ENCODE results near the gene PPFIBP2.

DNA sequence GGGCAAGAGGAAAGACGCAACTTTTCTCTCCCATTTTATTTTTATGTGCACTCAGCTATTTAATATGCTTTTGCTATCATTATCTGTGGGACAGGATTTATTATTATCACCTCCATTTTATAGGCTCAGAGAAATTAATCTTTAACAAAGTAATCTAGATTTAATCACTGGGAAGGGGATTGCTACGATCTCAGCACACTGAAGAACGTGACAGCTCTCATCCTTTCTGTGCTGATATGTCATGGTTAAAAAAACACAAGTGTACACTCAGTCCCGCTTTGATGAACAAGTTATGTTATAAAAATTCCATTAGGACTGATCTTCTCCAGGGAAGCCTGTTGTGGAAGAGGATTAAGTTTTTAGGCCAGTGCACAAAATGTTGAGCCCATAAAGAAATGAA lies 121.9 kb downstream of the PPFIBP2 start:
- TF ChIP-seq EP300 (IDR thresholded peaks at IDR 0.05) (no peak), POLR2A (IDR thresholded peaks at IDR 0.05) (no peak), POLR2AphosphoS5 (IDR thresholded peaks at IDR 0.05) (no peak)
- TF ChIP-seq, protein P1, sequence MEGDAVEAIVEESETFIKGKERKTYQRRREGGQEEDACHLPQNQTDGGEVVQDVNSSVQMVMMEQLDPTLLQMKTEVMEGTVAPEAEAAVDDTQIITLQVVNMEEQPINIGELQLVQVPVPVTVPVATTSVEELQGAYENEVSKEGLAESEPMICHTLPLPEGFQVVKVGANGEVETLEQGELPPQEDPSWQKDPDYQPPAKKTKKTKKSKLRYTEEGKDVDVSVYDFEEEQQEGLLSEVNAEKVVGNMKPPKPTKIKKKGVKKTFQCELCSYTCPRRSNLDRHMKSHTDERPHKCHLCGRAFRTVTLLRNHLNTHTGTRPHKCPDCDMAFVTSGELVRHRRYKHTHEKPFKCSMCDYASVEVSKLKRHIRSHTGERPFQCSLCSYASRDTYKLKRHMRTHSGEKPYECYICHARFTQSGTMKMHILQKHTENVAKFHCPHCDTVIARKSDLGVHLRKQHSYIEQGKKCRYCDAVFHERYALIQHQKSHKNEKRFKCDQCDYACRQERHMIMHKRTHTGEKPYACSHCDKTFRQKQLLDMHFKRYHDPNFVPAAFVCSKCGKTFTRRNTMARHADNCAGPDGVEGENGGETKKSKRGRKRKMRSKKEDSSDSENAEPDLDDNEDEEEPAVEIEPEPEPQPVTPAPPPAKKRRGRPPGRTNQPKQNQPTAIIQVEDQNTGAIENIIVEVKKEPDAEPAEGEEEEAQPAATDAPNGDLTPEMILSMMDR (IDR thresholded peaks at IDR 0.05): no peak
